Measurements from ENCODE around the gene SCAMP5. TPM values are rescaled to one million over a fixed set of nuclear protein-coding genes. Genes with fewer than 3 reads are reported as not detected.

Gene SCAMP5
- polyA plus RNA-seq, 1 experiment, result 2.1 TPM

GRCh38 chr15:74955017-74955416 lies 40.3 kb upstream of the SCAMP5 start:
- no peak overlapping the region for H3K27ac ChIP-seq (ENCODE audit: low read depth, low read length)
- POLR2A ChIA-PET, result interaction anchor here (0.6 kb wide), 1 partner anchor 354 kb away, joined by 7 read pairs; no protein-coding TSS in a partner anchor
- no peak overlapping the region for H3K4me3 ChIP-seq (ENCODE audit: low read depth, low read length)

GRCh38 chr15:74955796-74956647 lies 39.3 kb upstream of the SCAMP5 start:
- H3K4me3 ChIP-seq (ENCODE audit: low read depth, low read length), result peak overlapping the region; percentile 55
- H3K9me3 ChIP-seq (ENCODE audit: control insufficient read depth, insufficient read depth, low read length), result peaks cover 4% of the 10 kb centered on the region; the same call in 1 of the 2 replicates
- peak; percentile 45 for TF ChIP-seq CTCF (IDR thresholded peaks at IDR 0.05; ENCODE audit: low read depth, low read length)
- ChIA-PET CTCF (interaction anchor here (1.4 to 2.1 kb wide), 2 partner anchors 9 to 186 kb away, joined by 5 to 9 read pairs; no protein-coding TSS in a partner anchor), POLR2A (interaction anchor here (0.6 kb wide), 1 partner anchor 221 kb away, joined by 3 read pairs; no protein-coding TSS in a partner anchor)
- peaks cover 45% of the 10 kb centered on the region for H3K27me3 ChIP-seq (ENCODE audit: control insufficient read depth, insufficient read depth, low read length)
- no peak for DNase-seq (ENCODE audit: low read depth, low spot score)
- no peak overlapping the region for H3K27ac ChIP-seq (ENCODE audit: low read depth, low read length)

More at GRCh38 chr15:74955017-74955416, 40.3 kb upstream of the SCAMP5 start:
- no peak for DNase-seq (ENCODE audit: low read depth, low spot score)
- TF ChIP-seq CTCF (IDR thresholded peaks at IDR 0.05; ENCODE audit: low read depth, low read length), result no peak
- peaks cover 4% of the 10 kb centered on the region; the same call in 1 of the 2 replicates for H3K9me3 ChIP-seq (ENCODE audit: control insufficient read depth, insufficient read depth, low read length)
- CTCF ChIA-PET, result interaction anchor here (1.0 to 2.1 kb wide), 6 partner anchors 10 to 413 kb away, joined by 3 to 9 read pairs (median 4); no protein-coding TSS in a partner anchor
- peaks cover 43% of the 10 kb centered on the region for H3K27me3 ChIP-seq (ENCODE audit: control insufficient read depth, insufficient read depth, low read length)

- no peak for DNase-seq (ENCODE audit: low read depth, low spot score)
- POLR2A ChIA-PET, result interaction anchor here (0.6 kb wide), 1 partner anchor 220 kb away, joined by 3 read pairs; no protein-coding TSS in a partner anchor
- CTCF ChIA-PET, result interaction anchor here (0.6 to 1.5 kb wide), 3 partner anchors 57 to 188 kb away, joined by 3 to 4 read pairs (median 4); no protein-coding TSS in a partner anchor
- Histone ChIP-seq H3K4me3 (ENCODE audit: low read depth, low read length) (peak within 1 kb of the TSS; percentile 55), H3K9me3 (ENCODE audit: control insufficient read depth, insufficient read depth, low read length) (peaks cover 4% of the 10 kb centered on the region; the same call in 1 of the 2 replicates), H3K27me3 (ENCODE audit: control insufficient read depth, insufficient read depth, low read length) (peaks cover 45% of the 10 kb centered on the region), H3K27ac (ENCODE audit: low read depth, low read length) (no peak within 1 kb of the TSS)
- TF ChIP-seq CTCF (IDR thresholded peaks at IDR 0.05; ENCODE audit: low read depth, low read length), result no peak
Measured at GRCh38 chr15:74956648-74957475, 38.5 kb upstream of the SCAMP5 start, which contains the start of gene RPP25. Gene RPP25, minus strand, starts transcription at chr15:74956772. Its CDS starts 189 bp downstream, at chr15:74956583.

GRCh38 chr15:74957476-74958035 lies 37.8 kb upstream of the SCAMP5 start:
- Histone ChIP-seq H3K9me3 (ENCODE audit: control insufficient read depth, insufficient read depth, low read length) (peaks cover 4% of the 10 kb centered on the region; the same call in 1 of the 2 replicates), H3K27ac (ENCODE audit: low read depth, low read length) (no peak overlapping the region), H3K4me3 (ENCODE audit: low read depth, low read length) (peak overlapping the region; percentile 55), H3K27me3 (ENCODE audit: control insufficient read depth, insufficient read depth, low read length) (peaks cover 48% of the 10 kb centered on the region)
- no peak for TF ChIP-seq CTCF (IDR thresholded peaks at IDR 0.05; ENCODE audit: low read depth, low read length)
- CTCF ChIA-PET, result interaction anchor here (0.6 to 1.5 kb wide), 3 partner anchors 58 to 189 kb away, joined by 3 to 4 read pairs (median 4); no protein-coding TSS in a partner anchor
- POLR2A ChIA-PET, result no interaction called here
- no peak for DNase-seq (ENCODE audit: low read depth, low spot score)

Data from AG04450 (cell line).